Muscle of arm (tissue), 12 donors: Measurements from ENCODE around the gene SFXN1. TPM values are rescaled to one million over a fixed set of nuclear protein-coding genes. Genes with fewer than 3 reads are reported as not detected.
"Not testable (repeated sequence)": the region's sequence is repeated elsewhere in the genome, so short reads cannot be mapped to it uniquely, and the experiment has no call there.

Experiments
- DNase-seq: peaks from one replicate; pipeline ENCODE4 v3.0.0-alpha.2; 2013
- polyA plus RNA-seq, 12 donors: library from polyadenylated mRNA; unstranded; fragments of 120-200 nt; gene quantifications; one replicate each; pipeline ENCODE4 v1.2.1, GENCODE V29; 2013; ENCODE audit not compliant: insufficient read length in 12 of 12

The SFXN1 gene
- polyA plus RNA-seq, 12 donors: 18.0 to 33.7 (median 21.4) TPM; not detected in 1

GRCh38 chr5:175491223-175491622 is 12.9 kb downstream of the SFXN1 start:
- no peak for DNase-seq

- DNase-seq: no peak
Measured at GRCh38 chr5:175493260-175493659, 14.9 kb downstream of the SFXN1 start.

- no peak for DNase-seq
Measured at GRCh38 chr5:175493726-175494125, 15.4 kb downstream of the SFXN1 start.

GRCh38 chr5:175494264-175495183 is 16.2 kb downstream of the SFXN1 start:
- DNase-seq: no peak

- no peak for DNase-seq
Measured at GRCh38 chr5:175501759-175502158, 23.4 kb downstream of the SFXN1 start.

GRCh38 chr5:175507671-175508070 is 29.3 kb downstream of the SFXN1 start:
- not testable (repeated sequence) for DNase-seq

GRCh38 chr5:175508896-175509295 is 30.5 kb downstream of the SFXN1 start:
- DNase-seq: no peak

- no peak for DNase-seq
Measured at GRCh38 chr5:175513297-175513696, 34.9 kb downstream of the SFXN1 start.

GRCh38 chr5:175513726-175514125 is 35.4 kb downstream of the SFXN1 start:
- no peak for DNase-seq

- no peak for DNase-seq
Measured at GRCh38 chr5:175516933-175517823, 38.8 kb downstream of the SFXN1 start.

GRCh38 chr5:175517824-175518450 is 39.6 kb downstream of the SFXN1 start:
- DNase-seq: no peak

GRCh38 chr5:175519006-175519405 is 40.6 kb downstream of the SFXN1 start:
- DNase-seq: no peak

- DNase-seq: no peak
Measured at GRCh38 chr5:175520321-175520720, 42.0 kb downstream of the SFXN1 start.

- DNase-seq: no peak
Measured at GRCh38 chr5:175520873-175521272, 42.5 kb downstream of the SFXN1 start.

- DNase-seq: no peak
Measured at GRCh38 chr5:175521313-175521833, 43.0 kb downstream of the SFXN1 start.

GRCh38 chr5:175523292-175523691 is 44.9 kb downstream of the SFXN1 start:
- no peak for DNase-seq

GRCh38 chr5:175524211-175524610 is 45.9 kb downstream of the SFXN1 start:
- no peak for DNase-seq

- no peak for DNase-seq
Measured at GRCh38 chr5:175526691-175527090, 48.3 kb downstream of the SFXN1 start.

- no peak for DNase-seq
Measured at GRCh38 chr5:175531361-175531760, 53.0 kb downstream of the SFXN1 start.

- peak; percentile 66 for DNase-seq
Measured at GRCh38 chr5:175534070-175534932, 55.9 kb downstream of the SFXN1 start.

GRCh38 chr5:175535331-175535730 is 57.0 kb downstream of the SFXN1 start:
- DNase-seq: not testable (repeated sequence)
